Left lobe of liver (tissue), 2 donors: ENCODE results near the gene FGF14. TPM values are rescaled to one million over a fixed set of nuclear protein-coding genes. Genes with fewer than 3 reads are reported as not detected.
A peak's percentile ranks its signal among the peaks of the same experiment; 100 is the strongest.

Experiments
- ATAC-seq: fragments of 200-7000 bp; cut with Tn5 transposase; one replicate; pipeline ENCODE4 v1.9.1; 2020; ENCODE audit warnings: mild to moderate bottlenecking, moderate library complexity
- DNase-seq: peaks from one replicate; pipeline ENCODE4 v3.0.0-alpha.2; 2020; ENCODE audit warnings: low spot score
- total RNA-seq: library from RNA; stranded (reverse); gene quantifications from one replicate; pipeline ENCODE4 v1.2.1, GENCODE V29; 2021
- donor health status: DM: no; HTN: no; CAD: no; lungs with moderate emphysema.
- donor health status: DM: no; HTN: yes; CAD: no.

FGF14 gene
- total RNA-seq, 1 donor from 2014 or later: 0.48 TPM

GRCh38 chr13:102260256-102260655 is 141.6 kb downstream of the FGF14 start:
- DNase-seq (no peak), ATAC-seq (no peak)

- no peak for ATAC-seq
- DNase-seq: no peak
Measured at GRCh38 chr13:102255409-102255808, 146.4 kb downstream of the FGF14 start.

GRCh38 chr13:102251817-102252216 is 150.0 kb downstream of the FGF14 start:
- no peak for DNase-seq
- no peak for ATAC-seq

GRCh38 chr13:102250448-102250847 is 151.4 kb downstream of the FGF14 start:
- DNase-seq: no peak
- no peak for ATAC-seq

GRCh38 chr13:102244607-102245227 is 157.1 kb downstream of the FGF14 start:
- ATAC-seq: no peak
- no peak for DNase-seq

- DNase-seq: no peak
- ATAC-seq: no peak
Measured at GRCh38 chr13:102240110-102240509, 161.7 kb downstream of the FGF14 start.

GRCh38 chr13:102237230-102237629 is 164.6 kb downstream of the FGF14 start:
- no peak for ATAC-seq
- no peak for DNase-seq

GRCh38 chr13:102236830-102237229 is 165.0 kb downstream of the FGF14 start:
- DNase-seq: no peak
- peak; percentile 22 for ATAC-seq

GRCh38 chr13:102236341-102236740 is 165.5 kb downstream of the FGF14 start:
- DNase-seq (peak; percentile 67), ATAC-seq (peak; percentile 91)

- DNase-seq (peak; percentile 53), ATAC-seq (peak; percentile 74)
Measured at GRCh38 chr13:102235689-102236088, 166.2 kb downstream of the FGF14 start.

GRCh38 chr13:102234618-102235017 is 167.2 kb downstream of the FGF14 start:
- ATAC-seq (no peak), DNase-seq (no peak)

GRCh38 chr13:102233566-102234208 is 168.2 kb downstream of the FGF14 start:
- DNase-seq (no peak), ATAC-seq (no peak)

GRCh38 chr13:102231479-102231878 is 170.4 kb downstream of the FGF14 start:
- DNase-seq (no peak), ATAC-seq (no peak)

- DNase-seq (no peak), ATAC-seq (no peak)
Measured at GRCh38 chr13:102227741-102228140, 174.1 kb downstream of the FGF14 start.

GRCh38 chr13:102226591-102226990 is 175.3 kb downstream of the FGF14 start:
- DNase-seq (no peak), ATAC-seq (no peak)

- peak; percentile 83 for ATAC-seq
- peak; percentile 64 for DNase-seq
Measured at GRCh38 chr13:102225892-102226291, 176.0 kb downstream of the FGF14 start.

- no peak for ATAC-seq
- DNase-seq: no peak
Measured at GRCh38 chr13:102220681-102221228, 181.1 kb downstream of the FGF14 start.

GRCh38 chr13:102214956-102215355 is 186.9 kb downstream of the FGF14 start:
- no peak for ATAC-seq
- no peak for DNase-seq

- ATAC-seq: no peak
- no peak for DNase-seq
Measured at GRCh38 chr13:102212729-102213128, 189.1 kb downstream of the FGF14 start.

GRCh38 chr13:102208347-102208746 is 193.5 kb downstream of the FGF14 start:
- ATAC-seq: no peak
- no peak for DNase-seq

GRCh38 chr13:102207680-102208342 is 194.0 kb downstream of the FGF14 start:
- DNase-seq (no peak), ATAC-seq (no peak)

- DNase-seq (no peak), ATAC-seq (no peak)
Measured at GRCh38 chr13:102203718-102204117, 198.1 kb downstream of the FGF14 start.
